HUES6 (cell line): ENCODE results near the gene CHRD.
"Not testable (repeated sequence)": the region's sequence is repeated elsewhere in the genome, so short reads cannot be mapped to it uniquely, and the experiment has no call there.

Experiments used
- H3K27ac ChIP-seq: 2 replicates; pipeline ENCODE4 v1.7.0; 2013; ENCODE audit warnings: low read depth, mild to moderate bottlenecking, low read length, inconsistent platforms
- H3K27me3 ChIP-seq: 2 replicates; pipeline ENCODE4 v1.6.1; 2013; ENCODE audit warnings: low read length; ENCODE audit not compliant: control insufficient read depth, insufficient read depth
- H3K36me3 ChIP-seq: 2 replicates; pipeline ENCODE4 v1.6.1; 2013; ENCODE audit warnings: low read length; ENCODE audit not compliant: control insufficient read depth, insufficient read depth
- H3K4me1 ChIP-seq: 2 replicates; pipeline ENCODE4 v1.6.1; 2013; ENCODE audit warnings: low read length; ENCODE audit not compliant: control insufficient read depth, insufficient read depth
- H3K4me3 ChIP-seq: 2 replicates; pipeline ENCODE4 v1.5.1; 2013; ENCODE audit warnings: low read depth, low read length
- H3K9ac ChIP-seq: one replicate; pipeline ENCODE4 v1.6.1; 2013; ENCODE audit warnings: mild to moderate bottlenecking, low read length
- H3K9me3 ChIP-seq: 2 replicates; pipeline ENCODE4 v1.6.1; 2013; ENCODE audit warnings: low read depth, low read length; ENCODE audit not compliant: control insufficient read depth, insufficient read depth

CHRD gene

GRCh38 chr3:184430940-184431339 lies 51.1 kb downstream of the CHRD start:
- Histone ChIP-seq H3K36me3 (no peaks in the 10 kb centered on the region), H3K9me3 (no peaks in the 10 kb centered on the region), H3K27me3 (no peaks in the 10 kb centered on the region), H3K4me3 (no peak overlapping the region), H3K9ac (no peak overlapping the region), H3K4me1 (no peaks in the 10 kb centered on the region), H3K27ac (no peak overlapping the region)

DNA sequence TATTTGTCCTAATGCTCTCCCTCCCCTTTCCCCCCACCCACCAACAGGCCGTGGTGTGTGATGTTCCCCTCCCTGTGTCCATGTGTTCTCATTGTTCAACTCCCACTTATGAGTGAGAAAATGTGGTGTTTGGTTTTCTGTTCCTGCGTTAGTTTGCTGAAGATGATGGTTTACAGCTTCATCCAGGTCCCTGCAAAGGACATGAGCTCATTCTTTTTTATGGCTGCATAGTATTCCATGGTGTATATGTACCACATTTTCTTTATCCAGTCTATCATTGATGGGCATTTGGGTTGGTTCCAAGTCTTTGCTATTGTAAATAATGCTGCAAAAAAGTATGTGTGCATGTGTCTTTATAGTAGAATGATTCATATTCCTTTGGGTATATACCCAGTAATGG lies 53.3 kb downstream of the CHRD start:
- H3K27me3 ChIP-seq, H3K9me3 ChIP-seq, H3K9ac ChIP-seq, H3K4me3 ChIP-seq, H3K4me1 ChIP-seq, H3K27ac ChIP-seq, H3K36me3 ChIP-seq: not testable (repeated sequence)

DNA sequence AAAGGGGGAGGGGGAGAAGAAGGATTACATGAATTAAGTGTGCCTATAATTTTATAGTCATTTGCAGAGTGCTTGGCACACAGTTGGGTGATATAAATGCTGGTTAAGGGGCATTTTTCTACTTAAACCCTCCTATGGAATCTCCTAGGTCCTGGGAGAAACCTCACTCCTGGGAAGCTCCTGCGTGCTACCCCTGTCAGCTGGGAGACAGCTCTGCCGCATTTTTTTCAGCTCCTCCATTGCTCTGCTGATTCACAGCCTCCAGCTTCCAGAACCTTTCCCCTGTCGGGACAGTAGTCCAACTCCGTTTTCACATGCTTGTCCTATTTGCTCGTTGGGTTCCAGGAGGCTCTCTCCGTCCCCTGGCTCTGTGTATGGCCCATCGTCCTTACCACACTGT lies 59.2 kb downstream of the CHRD start:
- Histone ChIP-seq H3K27ac (no peak overlapping the region), H3K27me3 (no peaks in the 10 kb centered on the region), H3K9me3 (no peaks in the 10 kb centered on the region), H3K36me3 (no peaks in the 10 kb centered on the region), H3K9ac (no peak overlapping the region), H3K4me1 (no peaks in the 10 kb centered on the region), H3K4me3 (no peak overlapping the region)
